HG03060 (cell line): ENCODE data around the gene ZNF578.
"Not testable (repeated sequence)": the region's sequence is repeated elsewhere in the genome, so short reads cannot be mapped to it uniquely, and the experiment has no call there.

Experiments used
- ATAC-seq: cut with Tn5 transposase; IDR thresholded peaks from one replicate; pipeline ENCODE4 v1.9.1; 2021; ENCODE audit warnings: low read depth, moderate number of reproducible peaks; ENCODE audit not compliant: unreplicated experiment

The ZNF578 gene

GRCh38 chr19:52557231-52557995, 104.1 kb downstream of the ZNF578 start:
- ATAC-seq = no peak

- not testable (repeated sequence) for ATAC-seq
Measured at GRCh38 chr19:52558732-52559445, 105.5 kb downstream of the ZNF578 start.

GRCh38 chr19:52561611-52562010, 108.3 kb downstream of the ZNF578 start:
- not testable (repeated sequence) for ATAC-seq
